ACHN (cell line): Measurements from ENCODE around the gene SEMA4A.
A peak's percentile ranks its signal among the peaks of the same experiment; 100 is the strongest.
"Not testable (repeated sequence)": the region's sequence is repeated elsewhere in the genome, so short reads cannot be mapped to it uniquely, and the experiment has no call there.

ENCODE experiments used
- DNase-seq: peaks from one replicate; pipeline ENCODE4 v3.0.0-alpha.2; 2015
- in situ Hi-C: cut with HindIII; loops from 2 replicates; pipeline ENCODE4 v1.10.0; 2017; ENCODE audit warnings: low sequenced_read_pairs, low pct_ligation_motif_present, low pct_unique_long_range_greater_than_20kb

The SEMA4A gene

GRCh38 chr1:156211243-156211642 lies 57.9 kb downstream of the SEMA4A start:
- no peak for DNase-seq
- in situ Hi-C loops: no loop called here

GRCh38 chr1:156212130-156212529 lies 58.7 kb downstream of the SEMA4A start:
- in situ Hi-C loops: no loop called here
- DNase-seq: no peak

GRCh38 chr1:156212833-156213643 lies 59.7 kb downstream of the SEMA4A start, which contains the start of gene PMF1:
Gene PMF1, plus strand, starts transcription at chr1:156213007. Its CDS starts 9 bp downstream, at chr1:156213016.
- DNase-seq: peak; percentile 98
- in situ Hi-C loops: no loop called here

- DNase-seq: no peak
- in situ Hi-C loops: no loop called here
Measured at GRCh38 chr1:156213644-156213966, 60.2 kb downstream of the SEMA4A start.

- in situ Hi-C loops: no loop called here
- DNase-seq: peak; percentile 25
Measured at GRCh38 chr1:156214024-156214748, 60.8 kb downstream of the SEMA4A start.

GRCh38 chr1:156216361-156217086 lies 63.1 kb downstream of the SEMA4A start:
- in situ Hi-C loops, DNase-seq: not testable (repeated sequence)

- in situ Hi-C loops: no loop called here
- no peak for DNase-seq
Measured at GRCh38 chr1:156217871-156218270, 64.5 kb downstream of the SEMA4A start.

- in situ Hi-C loops: no loop called here
- no peak for DNase-seq
Measured at GRCh38 chr1:156220226-156220625, 66.8 kb downstream of the SEMA4A start.

- no peak for DNase-seq
- in situ Hi-C loops: no loop called here
Measured at GRCh38 chr1:156221986-156222692, 68.8 kb downstream of the SEMA4A start.

- in situ Hi-C loops: no loop called here
- no peak for DNase-seq
Measured at GRCh38 chr1:156225677-156226014, 72.3 kb downstream of the SEMA4A start.

GRCh38 chr1:156226116-156226538 lies 72.7 kb downstream of the SEMA4A start:
- in situ Hi-C loops: no loop called here
- DNase-seq: no peak

- in situ Hi-C loops: no loop called here
- no peak for DNase-seq
Measured at GRCh38 chr1:156226782-156227181, 73.4 kb downstream of the SEMA4A start.
